PC-3 (cell line): ENCODE measurements around the gene F13A1. TPM values are rescaled to one million over a fixed set of nuclear protein-coding genes. Genes with fewer than 3 reads are reported as not detected.
A peak's percentile ranks its signal among the peaks of the same experiment; 100 is the strongest.

Source experiments
- ATAC-seq: fragments of 200-7000 bp; cut with Tn5 transposase; 2 replicates; pipeline ENCODE4 v1.9.1; 2020; ENCODE audit warnings: mild to moderate bottlenecking, moderate library complexity
- BruUV-seq: library from RNA; stranded (reverse); fragments of 400-500 nt; replicated peaks from 2 replicates; lab custom pipeline; 2021; lab: Mats Ljungman, UMichigan
- CTCF ChIA-PET: fragments of 300-600 bp; sonication (Branson Sonifier 250); formaldehyde crosslinking; loops from one replicate; lab custom pipeline; 2022; ENCODE audit warnings: antibody characterized with exemption; lab: Charles Lee
- POLR2A ChIA-PET: fragments of 300-600 bp; sonication (Branson Sonifier 250); formaldehyde crosslinking; loops from one replicate; lab custom pipeline; 2022; ENCODE audit warnings: antibody characterized with exemption; ENCODE audit not compliant: unreplicated experiment; lab: Charles Lee
- DNase-seq: peaks from one replicate; pipeline ENCODE4 v3.0.0-alpha.2; 2015
- H2AFZ ChIP-seq: fragments of 300-600 bp; sonication (generic); 2 replicates; pipeline ENCODE4 v1.6.0; 2016; ENCODE audit warnings: antibody characterized with exemption, low read length
- H3F3A ChIP-seq: fragments of 300-600 bp; sonication (generic); one replicate; pipeline ENCODE4 v1.6.0; 2017; ENCODE audit warnings: antibody characterized with exemption, low read length, control low read depth, mild to moderate bottlenecking; ENCODE audit not compliant: unreplicated experiment
- H3K27ac ChIP-seq: fragments of 300-600 bp; sonication (generic); 2 replicates; pipeline ENCODE4 v1.5.1; 2016; ENCODE audit warnings: mild to moderate bottlenecking, low read length
- H3K27me3 ChIP-seq: fragments of 300-600 bp; sonication (generic); 2 replicates; pipeline ENCODE4 v1.6.1; 2016; ENCODE audit warnings: low read length, mixed read lengths
- H3K36me3 ChIP-seq: fragments of 300-600 bp; sonication (generic); 2 replicates; pipeline ENCODE4 v1.6.1; 2016; ENCODE audit warnings: low read depth, mixed run types, low read length, mixed read lengths
- H3K4me1 ChIP-seq: fragments of 300-600 bp; sonication (generic); 2 replicates; pipeline ENCODE4 v1.5.1; 2016; ENCODE audit warnings: low read length; ENCODE audit not compliant: insufficient read depth
- H3K4me2 ChIP-seq: fragments of 300-600 bp; sonication (generic); 2 replicates; pipeline ENCODE4 v1.6.0; 2016; ENCODE audit warnings: low read length
- H3K4me3 ChIP-seq: fragments of 300-600 bp; sonication (generic); 2 replicates; pipeline ENCODE4 v1.5.1; 2016; ENCODE audit warnings: mild to moderate bottlenecking, low read length, mixed read lengths
- H3K79me2 ChIP-seq: fragments of 300-600 bp; sonication (generic); 2 replicates; pipeline ENCODE4 v1.6.1; 2017; ENCODE audit warnings: low read length, mixed read lengths
- H3K9ac ChIP-seq: fragments of 300-600 bp; sonication (generic); 2 replicates; pipeline ENCODE4 v1.6.0; 2016; ENCODE audit warnings: mild to moderate bottlenecking, low read length
- H3K9me2 ChIP-seq: fragments of 300-600 bp; sonication (generic); replicated peaks from 2 replicates; pipeline ENCODE4 v1.6.1; 2016; ENCODE audit warnings: mixed run types, low read length, mixed read lengths
- H3K9me3 ChIP-seq: fragments of 300-600 bp; sonication (generic); 2 replicates; pipeline ENCODE4 v1.6.1; 2016; ENCODE audit warnings: low read length, mixed read lengths
- H4K20me1 ChIP-seq: fragments of 300-600 bp; sonication (generic); 2 replicates; pipeline ENCODE4 v1.6.1; 2016; ENCODE audit warnings: low read length, mixed read lengths
- CTCF ChIP-seq: fragments of 300-600 bp; sonication (generic); conservative IDR thresholded peaks from 2 replicates; pipeline ENCODE4 v1.5.1; 2017; ENCODE audit warnings: antibody characterized with exemption, low read depth, mild to moderate bottlenecking, low read length
- EZH2 ChIP-seq: fragments of 300-600 bp; sonication (generic); IDR thresholded peaks from one replicate; pipeline ENCODE4 v1.6.1; 2017; ENCODE audit warnings: antibody characterized with exemption, mild to moderate bottlenecking, low read length; ENCODE audit not compliant: unreplicated experiment
- EZH2phosphoT487 ChIP-seq: fragments of 300-600 bp; sonication (generic); IDR thresholded peaks from 2 replicates; pipeline ENCODE4 v1.6.1; 2018; ENCODE audit warnings: mild to moderate bottlenecking, antibody characterized with exemption, low read length, borderline replicate concordance
- intact Hi-C: fragments of 100-400 bp; cut with micrococcal nuclease; formaldehyde crosslinking; loops from 2 replicates; pipeline ENCODE4 v1.9.0; 2023
- total RNA-seq: library from RNA; depleted of rRNA; stranded (reverse); fragments of >200 nt; gene quantifications from 2 replicates; pipeline ENCODE4 v1.2.3, GENCODE V29; 2014

The F13A1 gene
- total RNA-seq, 1 experiment from 2014 or later, result not detected

- Histone ChIP-seq H3K9me3 (no peaks in the 10 kb centered on the region), H3K9ac (no peak overlapping the region), H3K4me2 (no peak overlapping the region), H3K79me2 (no peaks in the 10 kb centered on the region), H3K27ac (no peak overlapping the region), H3K9me2 (no peaks in the 10 kb centered on the region), H3K27me3 (peaks cover 31% of the 10 kb centered on the region; the same call in 1 of the 2 replicates), H4K20me1 (no peaks in the 10 kb centered on the region), H3F3A (no peaks in the 10 kb centered on the region), H3K36me3 (no peaks in the 10 kb centered on the region), H3K4me3 (no peak overlapping the region), H3K4me1 (no peaks in the 10 kb centered on the region), H2AFZ (no peak overlapping the region)
- POLR2A ChIA-PET, result no interaction called here
- TF ChIP-seq EZH2phosphoT487 (no peak), CTCF (no peak), EZH2 (no peak)
- DNase-seq, result peak; percentile 17
- no peak for ATAC-seq
- intact Hi-C loops, result no loop called here
- BruUV-seq, result no TSS peak
- CTCF ChIA-PET, result no interaction called here
These were observed 43.0 kb downstream of the F13A1 start for GRCh38 chr6:6277413-6277812.

GRCh38 chr6:6270948-6271535 lies 49.4 kb downstream of the F13A1 start:
- POLR2A ChIA-PET, result no interaction called here
- BruUV-seq, result no TSS peak

More at GRCh38 chr6:6270948-6271535, 49.4 kb downstream of the F13A1 start:
- ATAC-seq (no peak), DNase-seq (no peak)
- no peaks in the 10 kb centered on the region for H3K9me3 ChIP-seq
- no peak overlapping the region for H3K9ac ChIP-seq
- no peaks in the 10 kb centered on the region for H4K20me1 ChIP-seq
- no peak overlapping the region for H3K27ac ChIP-seq
- H3K36me3 ChIP-seq, result no peaks in the 10 kb centered on the region
- no peak overlapping the region for H3K4me3 ChIP-seq
- peaks cover 44% of the 10 kb centered on the region for H3K27me3 ChIP-seq
- no peaks in the 10 kb centered on the region for H3F3A ChIP-seq
- no peak overlapping the region for H2AFZ ChIP-seq
- H3K4me2 ChIP-seq, result no peak overlapping the region
- TF ChIP-seq EZH2 (no peak), CTCF (no peak), EZH2phosphoT487 (no peak)
- H3K4me1 ChIP-seq, result no peaks in the 10 kb centered on the region
- intact Hi-C loops, result no loop called here
- no peaks in the 10 kb centered on the region for H3K79me2 ChIP-seq
- H3K9me2 ChIP-seq, result no peaks in the 10 kb centered on the region
- CTCF ChIA-PET, result no interaction called here
